HG03460 (cell line): ENCODE measurements around the gene ERVH48-1.
A peak's percentile ranks its signal among the peaks of the same experiment; 100 is the strongest.
"Not testable (repeated sequence)": the region's sequence is repeated elsewhere in the genome, so short reads cannot be mapped to it uniquely, and the experiment has no call there.

Experiments used
- ATAC-seq: cut with Tn5 transposase; IDR thresholded peaks from one replicate; pipeline ENCODE4 v1.9.1; 2021; ENCODE audit not compliant: unreplicated experiment

Gene ERVH48-1

GRCh38 chr21:42939582-42940413, 14.4 kb upstream of the ERVH48-1 start:
- ATAC-seq: no peak

DNA sequence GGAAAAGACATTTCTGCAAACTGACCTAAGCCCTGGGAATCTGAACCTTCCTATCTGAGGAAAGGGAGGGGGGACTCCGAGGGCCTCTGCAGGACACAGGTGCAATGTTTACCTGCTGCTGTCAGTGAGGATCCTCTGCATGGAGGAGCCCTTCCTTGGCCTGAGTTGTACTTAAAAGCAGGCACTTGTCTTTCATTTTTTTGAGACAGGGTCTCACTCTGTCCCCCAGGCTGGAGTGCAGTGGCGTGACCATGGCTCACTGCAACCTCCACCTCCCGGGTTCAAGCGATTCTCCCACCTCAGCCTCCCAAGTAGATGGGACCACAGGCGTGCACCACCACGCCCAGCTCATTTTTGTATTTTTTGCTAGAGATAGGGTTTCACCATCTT, 13.2 kb upstream of the ERVH48-1 start:
- not testable (repeated sequence) for ATAC-seq

DNA sequence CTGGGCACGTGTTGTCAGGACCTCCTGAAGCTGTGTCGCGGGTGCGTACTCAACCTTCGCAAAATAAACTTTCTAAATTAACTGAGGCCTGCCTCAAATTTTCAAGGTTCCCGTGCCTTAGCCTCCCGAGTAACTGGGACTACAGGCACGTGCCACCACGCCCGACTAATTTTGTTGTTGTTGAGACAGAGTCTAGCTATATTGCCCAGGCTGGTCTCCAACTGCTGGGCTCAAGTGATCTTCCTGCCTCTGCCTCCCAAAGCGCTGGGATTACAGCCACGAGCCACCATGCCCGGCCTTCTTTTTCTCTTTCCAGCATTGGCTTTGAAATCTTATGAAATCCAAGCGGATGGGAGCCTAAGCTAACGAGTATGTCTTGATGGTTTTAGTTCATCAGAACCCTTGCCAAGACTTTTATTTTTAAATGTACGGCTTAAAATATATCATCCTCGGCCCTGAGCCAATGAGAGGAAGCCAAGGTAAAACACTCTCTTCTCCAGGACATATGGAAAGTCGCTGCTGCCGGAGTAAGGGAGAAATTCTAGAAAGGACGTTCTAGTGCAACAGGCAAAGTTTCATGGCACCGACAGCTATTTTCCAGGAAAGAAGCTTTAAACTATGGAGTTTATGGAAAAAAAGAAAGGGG, 12.7 kb upstream of the ERVH48-1 start:
- no peak for ATAC-seq

DNA sequence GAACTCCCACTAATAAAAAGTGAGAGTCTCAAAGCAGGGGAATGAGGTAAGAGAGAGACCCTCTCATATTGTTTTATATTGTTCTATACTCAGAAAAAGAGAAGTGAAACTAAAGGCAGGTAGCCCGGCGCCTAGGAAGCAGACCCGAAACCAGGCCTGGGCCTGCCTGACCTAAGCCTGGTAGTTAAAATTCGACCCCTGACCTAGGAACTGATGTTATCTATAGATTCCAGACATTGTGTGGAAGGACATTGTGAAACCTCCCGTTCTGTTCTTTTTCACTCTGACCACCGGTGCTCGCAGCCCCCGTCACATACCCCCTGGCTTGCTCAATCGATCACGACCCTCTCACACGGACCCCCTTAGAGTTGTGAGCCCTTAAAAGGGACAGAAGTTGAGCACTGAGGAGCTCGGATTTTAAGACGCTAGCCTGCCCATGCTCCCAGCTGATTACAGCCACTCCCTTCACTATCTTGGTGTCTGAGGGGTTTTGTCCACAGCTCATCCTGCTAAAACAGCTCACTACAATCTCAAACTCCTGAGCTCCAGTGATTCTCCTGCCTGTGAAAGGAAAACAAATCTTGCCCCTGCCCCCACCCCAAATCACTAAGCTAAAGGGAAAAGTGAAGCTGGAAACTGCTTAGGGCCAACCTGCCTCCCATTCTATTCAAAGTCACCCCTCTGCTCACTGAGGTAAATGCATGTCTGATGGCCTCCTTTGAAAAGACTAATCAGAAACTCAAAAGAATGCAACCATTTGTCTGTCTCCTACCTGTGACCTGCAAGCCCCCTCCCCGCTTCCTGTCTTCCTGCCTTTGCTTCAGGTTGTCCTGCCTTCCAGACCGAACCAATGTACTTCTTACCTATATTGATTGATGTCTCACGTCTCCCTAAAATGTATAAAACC, 11.9 kb upstream of the ERVH48-1 start:
- not testable (repeated sequence) for ATAC-seq

DNA sequence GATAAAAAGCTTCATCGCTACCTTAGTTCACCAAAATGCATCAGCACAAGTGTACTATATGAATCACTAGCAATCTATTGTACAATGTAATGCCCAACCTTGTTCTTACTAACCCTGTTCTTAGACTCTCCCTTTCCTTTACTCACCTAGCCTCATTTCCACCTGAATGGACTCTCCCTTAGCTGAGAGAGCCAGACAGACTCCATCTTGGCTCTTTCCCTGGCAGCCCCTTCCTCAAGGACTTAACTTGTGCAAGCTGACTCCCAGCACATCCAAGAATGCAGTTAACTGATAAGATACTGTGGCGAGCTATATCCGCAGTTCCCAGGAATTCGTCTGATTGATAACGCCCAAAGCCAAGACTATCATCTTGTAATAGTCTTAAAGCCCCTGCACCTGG, 10.9 kb upstream of the ERVH48-1 start:
- ATAC-seq: not testable (repeated sequence)

DNA sequence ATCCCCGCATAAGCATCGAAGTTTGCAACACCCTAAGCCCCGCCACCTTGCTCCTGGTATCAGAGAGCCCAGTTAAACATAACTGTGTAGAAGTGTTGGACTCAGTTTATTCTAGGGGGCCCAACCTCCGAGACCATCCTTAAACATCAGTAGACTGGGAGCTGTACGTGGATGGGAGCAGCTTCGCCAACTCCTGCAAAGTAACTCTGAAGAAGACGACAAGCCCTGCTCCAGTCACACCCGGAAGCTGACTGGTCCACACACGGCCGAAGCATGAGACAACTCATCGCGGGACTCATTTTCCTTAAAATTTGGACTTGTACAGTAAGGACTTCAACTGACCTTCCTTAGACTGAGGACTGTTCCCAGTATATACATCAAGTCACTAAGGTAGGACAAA, 8.5 kb upstream of the ERVH48-1 start:
- ATAC-seq: not testable (repeated sequence)

DNA sequence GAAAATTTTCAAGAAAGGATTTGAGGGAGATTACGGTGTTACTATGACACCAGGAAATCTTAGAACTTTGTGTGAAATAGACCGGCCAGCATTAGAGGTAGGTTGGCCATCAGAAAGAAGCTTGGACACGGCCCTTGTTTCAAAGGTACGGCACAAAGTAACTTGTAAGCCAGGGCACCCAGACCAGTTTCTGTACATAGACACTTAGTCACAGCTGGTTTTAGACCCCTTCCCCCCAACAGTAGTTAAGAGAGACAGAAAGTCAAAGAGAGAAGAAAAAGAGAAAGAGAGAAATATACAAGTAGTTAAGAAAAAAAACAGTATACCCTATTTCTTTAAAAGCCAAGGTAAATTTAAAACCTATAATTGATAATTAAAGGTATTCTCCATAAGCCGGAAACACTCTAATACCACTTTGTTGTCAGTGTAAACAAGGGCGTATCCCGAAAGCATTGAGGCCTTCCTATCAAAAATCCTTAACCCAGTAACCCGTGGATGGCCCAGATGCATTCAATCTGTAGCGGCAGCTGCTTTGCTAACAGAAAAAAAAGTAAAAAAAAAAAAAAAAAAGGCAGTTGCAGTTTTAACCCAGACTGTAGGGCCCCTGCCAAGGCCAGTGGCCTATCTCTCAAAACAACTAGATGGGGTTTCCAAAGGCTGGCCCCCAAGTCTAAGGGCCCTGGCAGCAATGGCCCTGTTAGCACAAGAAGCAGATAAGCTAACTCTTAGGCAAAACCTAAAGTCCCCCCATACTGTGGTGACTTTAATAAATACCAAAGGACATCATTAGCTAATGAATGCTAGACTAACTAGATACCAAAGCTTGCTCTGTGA, 7.9 kb upstream of the ERVH48-1 start:
- not testable (repeated sequence) for ATAC-seq

GRCh38 chr21:42932378-42933136, 7.1 kb upstream of the ERVH48-1 start:
- ATAC-seq: not testable (repeated sequence)

DNA sequence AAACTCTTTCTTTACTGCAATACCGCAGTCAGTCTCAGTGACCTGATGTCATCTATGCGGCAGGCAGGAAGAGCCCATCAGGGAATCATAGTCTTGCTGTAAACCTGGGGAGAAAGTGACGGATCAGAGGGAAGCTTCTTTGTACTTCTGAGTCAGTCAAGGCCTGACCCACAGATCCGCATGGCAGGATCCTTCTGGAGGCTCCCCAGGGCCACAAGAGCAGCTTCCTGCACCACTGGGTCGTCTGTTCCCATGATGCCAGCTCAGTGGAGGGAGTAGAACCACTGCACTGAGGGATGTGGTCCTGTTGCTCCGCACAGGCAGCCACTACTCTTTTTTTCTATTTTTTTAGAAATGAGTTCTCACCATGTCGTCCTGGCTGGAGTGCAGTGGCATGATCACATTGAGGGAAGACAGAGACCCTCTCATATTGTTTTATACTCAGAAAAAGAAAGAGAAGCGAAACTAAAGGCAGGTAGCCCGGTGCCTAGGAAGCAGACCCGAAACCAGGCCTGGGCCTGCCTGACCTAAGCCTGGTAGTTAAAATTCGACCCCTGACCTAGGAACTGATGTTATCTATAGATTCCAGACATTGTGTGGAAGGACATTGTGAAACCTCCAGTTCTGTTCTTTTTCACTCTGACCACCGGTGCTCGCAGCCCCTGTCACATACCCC, 6.3 kb upstream of the ERVH48-1 start:
- ATAC-seq: no peak

GRCh38 chr21:42929969-42930368, 4.5 kb upstream of the ERVH48-1 start:
- ATAC-seq: no peak

DNA sequence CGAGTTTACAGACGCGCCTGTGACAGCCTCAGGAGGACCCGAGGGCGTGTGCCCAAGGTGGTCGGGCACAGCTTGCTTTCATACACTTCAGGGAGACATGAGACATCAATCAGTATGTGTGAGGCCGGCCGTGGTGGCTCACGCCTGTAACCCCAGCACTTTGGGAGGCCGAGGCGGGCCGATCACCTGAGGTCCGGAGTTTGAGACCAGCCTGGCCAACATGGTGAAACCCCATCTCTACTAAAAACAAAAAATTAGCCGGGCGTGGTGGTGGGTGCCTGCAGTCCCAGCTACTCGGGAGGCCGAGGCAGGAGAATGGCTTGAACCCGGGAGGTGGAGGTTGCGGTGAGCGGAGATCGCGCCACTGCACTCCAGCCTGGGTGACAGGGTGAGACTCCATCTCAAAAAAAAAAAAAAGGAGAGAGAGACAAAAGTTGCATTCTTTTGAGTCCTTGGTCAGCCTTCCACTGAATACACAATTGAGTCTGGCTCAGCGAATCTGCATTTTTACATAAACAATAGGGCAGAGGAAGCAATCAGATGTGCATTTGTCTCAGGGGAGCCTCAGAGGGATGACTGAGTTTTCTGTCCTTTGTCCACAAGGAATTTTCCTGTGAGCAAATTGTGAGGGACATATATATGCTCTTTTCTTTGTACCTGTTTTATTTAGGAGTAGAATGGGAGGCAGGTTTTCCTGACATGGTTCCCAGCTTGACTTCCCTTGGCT, 2.2 kb upstream of the ERVH48-1 start:
- not testable (repeated sequence) for ATAC-seq

GRCh38 chr21:42924433-42924751, 1.0 kb downstream of the ERVH48-1 start:
- no peak for ATAC-seq

GRCh38 chr21:42923553-42924432, 1.6 kb downstream of the ERVH48-1 start:
- peak; percentile 75 for ATAC-seq

DNA sequence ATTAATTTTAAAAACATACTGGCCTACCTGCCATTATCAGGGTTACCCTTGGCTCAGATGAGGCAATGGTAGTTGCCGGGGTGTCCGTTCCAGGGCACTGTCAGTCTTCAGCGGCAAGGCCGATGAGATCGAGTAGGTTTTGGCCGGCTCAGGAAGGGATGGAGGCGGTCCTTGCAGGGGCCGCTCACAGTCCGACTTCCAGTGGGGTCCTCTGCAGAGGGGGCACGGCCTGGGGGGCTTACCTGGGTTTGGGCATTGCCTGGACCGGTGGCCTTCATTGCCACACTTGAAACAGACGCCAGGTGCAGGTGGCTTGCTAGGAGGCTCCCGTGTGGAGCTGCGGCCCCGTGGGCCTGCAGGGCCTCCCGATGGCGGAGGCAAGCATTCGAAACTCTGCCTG, 2.5 kb downstream of the ERVH48-1 start:
- ATAC-seq: no peak

GRCh38 chr21:42921927-42922326, 3.5 kb downstream of the ERVH48-1 start:
- ATAC-seq: no peak

GRCh38 chr21:42918291-42918690, 7.1 kb downstream of the ERVH48-1 start:
- no peak for ATAC-seq

DNA sequence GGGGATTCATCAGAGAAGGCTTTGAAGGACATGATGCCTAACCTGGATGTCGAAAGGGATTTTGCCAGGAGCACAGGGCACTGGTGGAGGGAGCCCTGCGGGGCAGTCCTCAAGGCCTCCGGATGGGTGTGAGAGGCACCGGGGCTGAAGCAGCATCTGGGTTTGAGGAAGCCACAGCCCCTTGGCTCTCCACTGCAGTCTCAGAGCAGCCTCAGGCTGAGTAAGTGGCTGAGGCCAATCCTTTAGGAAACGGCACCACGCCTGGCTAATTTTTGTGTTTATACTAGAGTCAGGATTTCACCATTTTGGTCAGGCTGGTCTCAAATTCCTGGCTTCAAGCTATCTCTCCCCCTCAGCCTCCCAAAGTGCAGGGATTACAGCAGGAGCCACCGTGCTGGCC, 12.0 kb downstream of the ERVH48-1 start:
- no peak for ATAC-seq

DNA sequence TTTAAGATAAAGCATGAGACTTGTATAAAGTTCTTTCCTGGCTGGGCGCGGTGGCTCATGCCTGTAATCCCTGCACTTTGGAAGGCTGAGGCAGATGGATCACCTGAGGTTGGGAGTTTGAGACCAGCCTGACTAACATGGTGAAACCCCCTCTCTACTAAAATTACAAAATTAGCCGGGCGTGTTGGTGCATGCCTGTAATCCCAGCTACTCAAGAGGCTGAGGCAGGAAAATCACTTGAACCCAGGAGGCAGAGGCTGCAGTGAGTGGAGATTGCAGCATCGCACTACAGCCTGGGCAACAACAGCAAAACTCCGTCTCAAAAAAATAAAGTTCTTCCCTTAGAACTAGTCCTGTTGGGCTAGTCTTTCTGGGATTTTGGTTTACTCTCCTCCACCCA, 13.5 kb downstream of the ERVH48-1 start:
- not testable (repeated sequence) for ATAC-seq
